HCT116 (cell line): ENCODE data around the gene PYDC1. TPM values are rescaled to one million over a fixed set of nuclear protein-coding genes. Genes with fewer than 3 reads are reported as not detected.

Source experiments
- ATAC-seq: fragments of 200-7000 bp; cut with Tn5 transposase; 2 replicates; pipeline ENCODE4 v1.9.1; 2020; ENCODE audit warnings: mild to moderate bottlenecking, moderate library complexity
- BruUV-seq: library from RNA; stranded (reverse); fragments of 400-500 nt; replicated peaks from 2 replicates; lab custom pipeline; 2021; lab: Mats Ljungman, UMichigan
- CTCF ChIA-PET: fragments of 300-600 bp; sonication (Branson Sonifier 250); formaldehyde crosslinking; loops from one replicate; lab custom pipeline; 2021; ENCODE audit warnings: antibody characterized with exemption; lab: Charles Lee
- POLR2A ChIA-PET: fragments of 300-600, 350-600 bp; sonication (Branson Sonifier 250); formaldehyde crosslinking; loops from one replicate; lab custom pipeline; 2021; ENCODE audit warnings: antibody characterized with exemption; lab: Charles Lee
- RAD21 ChIA-PET, 2 experiments: fragments of 300-600 bp; sonication (Branson Sonifier 250); formaldehyde crosslinking; loops; one replicate each; lab custom pipeline; 2023; ENCODE audit warnings: low total read pairs in 2 of 2; ENCODE audit not compliant: uncharacterized antibody in 2 of 2, unreplicated experiment in 2 of 2, low non-redundant PET in 1 of 2; lab: Charles Lee
- DNase-seq: peaks from one replicate; pipeline ENCODE4 v3.0.0-alpha.2; 2010; ENCODE audit warnings: low read depth, low spot score
- H2AFZ ChIP-seq: fragments of 200-600 bp; shearing (Covaris generic), sonication (generic); 2 replicates; pipeline ENCODE4 v1.6.1; 2017; ENCODE audit warnings: low read depth, mixed run types, mixed read lengths, antibody characterized with exemption, low read length; ENCODE audit not compliant: poor library complexity, severe bottlenecking
- H3K27ac ChIP-seq: 2 replicates; pipeline ENCODE4 v1.5.1; 2012; ENCODE audit warnings: low read depth, low read length
- H3K27me3 ChIP-seq: fragments of 200-600 bp; sonication (generic); 2 replicates; pipeline ENCODE4 v1.6.1; 2016; ENCODE audit warnings: mixed run types, low read length, mixed read lengths; ENCODE audit not compliant: insufficient read depth
- H3K36me3 ChIP-seq, 2 experiments: fragments of 200-500 bp in 1 of 2; fragments of 200-600 bp in 1 of 2; sonication (Bioruptor generic) in 1 of 2; sonication (generic) in 1 of 2; 2 replicates each; pipeline versions ENCODE4 v1.5.1 to v1.6.1; 2014 to 2016; ENCODE audit warnings: low read length in 2 of 2, inconsistent platforms in 1 of 2, mixed read lengths in 1 of 2, mixed run types in 1 of 2; ENCODE audit not compliant: insufficient read depth in 2 of 2, control insufficient read depth in 1 of 2
- H3K4me1 ChIP-seq, 2 experiments: fragments of 200-600 bp in 1 of 2; sonication (generic) in 1 of 2; 2 replicates each; pipeline versions ENCODE4 v1.5.1 to v1.6.1; 2012 to 2017; ENCODE audit warnings: low read length in 2 of 2, inconsistent platforms in 1 of 2, mild to moderate bottlenecking in 1 of 2, mixed read lengths in 1 of 2, mixed run types in 1 of 2, moderate library complexity in 1 of 2; ENCODE audit not compliant: insufficient read depth in 2 of 2, control insufficient read depth in 1 of 2
- H3K4me2 ChIP-seq: fragments of 200-600 bp; sonication (generic); 2 replicates; pipeline ENCODE4 v1.6.1; 2017; ENCODE audit warnings: mixed run types, low read length, mixed read lengths
- H3K4me3 ChIP-seq, 2 experiments: fragments of 200-600 bp in 1 of 2; sonication (generic) in 1 of 2; replicated peaks in 1 of 2; 2 replicates each; pipeline ENCODE4 v1.5.1; 2011 to 2016; ENCODE audit warnings: low read length in 2 of 2, control low read depth in 1 of 2, low read depth in 1 of 2, mild to moderate bottlenecking in 1 of 2, mixed read lengths in 1 of 2, mixed run types in 1 of 2
- H3K79me2 ChIP-seq: fragments of 200-600 bp; sonication (generic); 2 replicates; pipeline ENCODE4 v1.6.1; 2017; ENCODE audit warnings: mild to moderate bottlenecking, mixed run types, low read length, moderate library complexity, mixed read lengths; ENCODE audit not compliant: insufficient read depth
- H3K9ac ChIP-seq: fragments of 200-600 bp; sonication (generic); 2 replicates; pipeline ENCODE4 v1.6.1; 2016; ENCODE audit warnings: low read length, mixed read lengths
- H3K9me2 ChIP-seq: fragments of 200-600 bp; sonication (generic), shearing (Covaris generic); 2 replicates; pipeline ENCODE4 v1.6.1; 2017; ENCODE audit warnings: mixed run types, mild to moderate bottlenecking, moderate library complexity; ENCODE audit not compliant: insufficient read depth
- H3K9me3 ChIP-seq, 2 experiments: fragments of 200-500 bp in 1 of 2; fragments of 200-600 bp in 1 of 2; sonication (Bioruptor generic) in 1 of 2; sonication (generic) in 1 of 2; 2 replicates each; pipeline ENCODE4 v1.6.1; 2014 to 2017; ENCODE audit warnings: low read length in 2 of 2, mixed read lengths in 2 of 2, inconsistent platforms in 1 of 2, low read depth in 1 of 2, mild to moderate bottlenecking in 1 of 2, mixed run types in 1 of 2, moderate library complexity in 1 of 2; ENCODE audit not compliant: control insufficient read depth in 1 of 2, insufficient read depth in 1 of 2
- H4K20me1 ChIP-seq: fragments of 200-600 bp; sonication (generic), shearing (Covaris generic); 2 replicates; pipeline ENCODE4 v1.6.1; 2017; ENCODE audit warnings: mixed run types, mild to moderate bottlenecking, moderate library complexity; ENCODE audit not compliant: insufficient read depth
- ATF3 ChIP-seq: IDR thresholded peaks from 2 replicates; pipeline ENCODE4 v1.6.1; 2012
- CBX3 ChIP-seq: IDR thresholded peaks from 2 replicates; pipeline ENCODE4 v1.6.1; 2012; ENCODE audit warnings: low read depth
- CEBPB ChIP-seq: IDR thresholded peaks from 2 replicates; pipeline ENCODE4 v1.6.1; 2012; ENCODE audit warnings: low read depth
- CTCF ChIP-seq, 3 experiments: fragments of 200-600 bp in 1 of 3; sonication (generic) in 1 of 3; IDR thresholded peaks in 2 of 3; conservative IDR thresholded peaks in 1 of 3; 2 replicates each; pipeline ENCODE4 v1.5.1; 2012 to 2017; ENCODE audit warnings: low read depth in 2 of 3, low read length in 2 of 3, antibody characterized with exemption in 1 of 3, borderline replicate concordance in 1 of 3, control low read depth in 1 of 3, mild to moderate bottlenecking in 1 of 3, mixed read lengths in 1 of 3, mixed run types in 1 of 3, moderate library complexity in 1 of 3; ENCODE audit not compliant: insufficient read depth in 1 of 3
- EGR1 ChIP-seq: IDR thresholded peaks from 2 replicates; pipeline ENCODE4 v1.6.1; 2012; ENCODE audit warnings: low read depth
- ELF1 ChIP-seq: IDR thresholded peaks from 2 replicates; pipeline ENCODE4 v1.6.1; 2012; ENCODE audit warnings: low read depth, borderline replicate concordance
- EZH2 ChIP-seq: fragments of 200-600 bp; sonication (generic); IDR thresholded peaks from 2 replicates; pipeline ENCODE4 v1.6.1; 2017; ENCODE audit warnings: antibody characterized with exemption, mixed run types
- EZH2phosphoT487 ChIP-seq: fragments of 200-600 bp; IDR thresholded peaks from 2 replicates; pipeline ENCODE4 v1.6.1; 2018; ENCODE audit warnings: antibody characterized with exemption, borderline replicate concordance
- FOSL1 ChIP-seq: IDR thresholded peaks from 2 replicates; pipeline ENCODE4 v1.6.1; 2012; ENCODE audit warnings: low read depth
- JUND ChIP-seq: IDR thresholded peaks from 2 replicates; pipeline ENCODE4 v1.6.1; 2012
- POLR2A ChIP-seq: IDR thresholded peaks from 2 replicates; pipeline ENCODE4 v1.7.0; 2011; ENCODE audit warnings: borderline replicate concordance; ENCODE audit not compliant: insufficient read depth, insufficient read length; ENCODE audit errors: extremely low read depth
- POLR2AphosphoS5 ChIP-seq: IDR thresholded peaks from 2 replicates; pipeline ENCODE4 v1.6.1; 2011; ENCODE audit warnings: mild to moderate bottlenecking, low read depth, low read length, moderate library complexity
- RAD21 ChIP-seq: IDR thresholded peaks from 2 replicates; pipeline ENCODE4 v1.6.1; 2012; ENCODE audit warnings: low read depth, mild to moderate bottlenecking
- SIN3A ChIP-seq: IDR thresholded peaks from 2 replicates; pipeline ENCODE4 v1.6.1; 2012; ENCODE audit warnings: low read depth
- SP1 ChIP-seq: IDR thresholded peaks from 2 replicates; pipeline ENCODE4 v1.6.1; 2012; ENCODE audit warnings: low read depth
- SRF ChIP-seq: IDR thresholded peaks from 2 replicates; pipeline ENCODE4 v1.6.1; 2012; ENCODE audit warnings: low read depth
- TCF7L2 ChIP-seq: IDR thresholded peaks from 2 replicates; pipeline ENCODE4 v1.7.0; 2011; ENCODE audit warnings: borderline replicate concordance, inconsistent platforms; ENCODE audit not compliant: insufficient read depth, insufficient read length; ENCODE audit errors: extremely low read depth
- ZBTB33 ChIP-seq: IDR thresholded peaks from 2 replicates; pipeline ENCODE4 v1.6.1; 2011; ENCODE audit warnings: mild to moderate bottlenecking, low read length, moderate library complexity; ENCODE audit not compliant: insufficient replicate concordance; ENCODE audit errors: extremely low read depth
- ZFX ChIP-seq: fragments of 450-650 bp; IDR thresholded peaks from 2 replicates; pipeline ENCODE4 v1.6.1; 2017
- ZNF274 ChIP-seq: fragments of 200-500 bp; sonication (Bioruptor generic); IDR thresholded peaks from 2 replicates; pipeline ENCODE4 v1.6.1; 2014; ENCODE audit warnings: mild to moderate bottlenecking, low read depth, low read length, inconsistent platforms
- intact Hi-C: fragments of 100-400 bp; cut with micrococcal nuclease; formaldehyde crosslinking; loops from 2 replicates; pipeline ENCODE4 v1.10.0; 2022
- total RNA-seq: library from RNA; stranded (reverse); gene quantifications from one replicate; pipeline ENCODE4 v1.2.1, GENCODE V29; 2021; ENCODE audit not compliant: unreplicated experiment

The PYDC1 gene
- total RNA-seq, 1 experiment from 2014 or later: not detected

GRCh38 chr16:31202414-31203375 lies 14.2 kb downstream of the PYDC1 start, which contains the start of gene PYCARD:
Gene PYCARD (minus strand): TSS chr16:31202760. CDS start chr16:31202690, 70 bp downstream.
- BruUV-seq: no TSS peak
- H2AFZ ChIP-seq: no peak within 1 kb of the TSS
- H3K36me3 ChIP-seq: peaks cover 8 to 26% of the 10 kb centered on the region in 2 experiments; a peak in 3 of 4 replicates
- no peak for ATAC-seq
- no peak within 1 kb of the TSS for H3K9ac ChIP-seq
- no peaks in the 10 kb centered on the region for H3K9me3 ChIP-seq
- H3K79me2 ChIP-seq: no peaks in the 10 kb centered on the region
- no peak within 1 kb of the TSS for H3K4me3 ChIP-seq
- no peak for TF ChIP-seq EZH2
- TF ChIP-seq TCF7L2: no peak
- TF ChIP-seq ATF3: no peak
- no peak for TF ChIP-seq SP1
- no peak for TF ChIP-seq ZNF274
- no peak for TF ChIP-seq CTCF (IDR thresholded peaks at IDR 0.05 in 2 of 3, conservative IDR thresholded peaks at IDR 0.05 in 1 of 3; ENCODE audit: borderline replicate concordance in 1 of 3, insufficient read depth in 1 of 3, low read depth in 2 of 3, low read length in 2 of 3)
- no peak for TF ChIP-seq SRF
- no peak for TF ChIP-seq ZFX
- no peak for TF ChIP-seq POLR2A
- no peak for TF ChIP-seq ELF1
- TF ChIP-seq CEBPB: no peak
- no peak for TF ChIP-seq EZH2phosphoT487
- no peak; the same call in 1 of the 2 replicates for TF ChIP-seq POLR2AphosphoS5
- no peak for TF ChIP-seq EGR1
- no peak for TF ChIP-seq ZBTB33
- no peak for TF ChIP-seq CBX3
- no peak for TF ChIP-seq FOSL1
- TF ChIP-seq RAD21: no peak
- no peak for TF ChIP-seq JUND
- no peak for TF ChIP-seq SIN3A
- peaks cover 0 to 6% of the 10 kb centered on the region in 2 experiments; a peak in 1 of 4 replicates for H3K4me1 ChIP-seq
- H3K27ac ChIP-seq: 0 out of 2 replicates have a peak within 1 kb of the TSS, but pooled peaks have one; percentile 21
- H3K27me3 ChIP-seq: no peaks in the 10 kb centered on the region
- ChIA-PET CTCF (no interaction called here), RAD21 (no interaction called here), POLR2A (interaction anchor here (0.9 to 1.4 kb wide), 2 partner anchors 8 to 12 kb away, joined by 5 read pairs; partner anchors contain the start of gene TRIM72)
- H4K20me1 ChIP-seq: peaks cover 5% of the 10 kb centered on the region; the same call in 1 of the 2 replicates
- no peak within 1 kb of the TSS for H3K4me2 ChIP-seq
- DNase-seq: no peak
- intact Hi-C loops: no loop called here
- H3K9me2 ChIP-seq: no peaks in the 10 kb centered on the region
